Measurements from ENCODE around the gene CEP170.

Gene CEP170

DNA sequence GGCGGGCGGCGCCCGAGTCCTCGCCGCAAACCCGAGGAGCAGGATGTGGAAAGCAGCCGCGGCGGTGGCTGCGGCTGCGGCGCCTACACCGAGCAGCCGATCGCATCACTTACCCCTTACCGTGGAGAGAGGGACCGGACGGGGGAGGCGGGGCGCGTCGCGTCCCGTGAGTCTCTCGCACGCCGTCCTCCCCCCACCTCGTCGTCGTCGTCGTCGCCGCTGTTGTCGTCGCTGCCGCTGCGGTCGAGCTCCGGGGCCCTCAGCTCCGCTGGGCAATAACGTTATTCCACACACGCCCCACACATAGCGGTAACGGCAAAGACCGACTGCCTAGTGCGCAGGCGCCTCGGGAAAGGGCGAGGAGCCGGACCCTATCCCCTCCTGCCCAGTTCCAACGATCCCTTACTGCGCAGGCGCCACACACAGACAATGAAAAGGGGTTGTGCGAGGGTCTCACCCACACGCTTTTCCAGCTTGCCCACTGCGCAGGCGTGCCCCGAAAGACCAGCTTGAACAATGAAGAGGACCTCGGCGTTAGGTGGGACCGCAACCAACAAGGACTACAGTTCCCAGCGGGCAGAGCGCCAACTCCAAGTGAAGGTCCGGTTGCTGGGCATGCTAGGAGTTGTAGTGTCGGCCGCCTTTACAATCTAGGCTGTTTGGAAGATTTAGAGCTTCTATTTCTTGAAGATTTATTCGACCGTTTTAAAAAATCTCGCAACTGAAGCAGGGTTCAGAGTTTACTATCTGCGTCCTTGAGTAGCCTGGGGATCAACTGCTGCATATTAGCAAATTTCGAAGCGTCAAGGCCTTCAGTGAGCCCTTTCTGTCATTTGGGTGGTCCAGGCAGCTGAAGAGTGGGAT lies at the start of gene CEP170:
Gene CEP170 (minus strand): TSS at position 355 of the 864 bp plus-strand sequence. CDS start 30,001 bp downstream, outside the sequence.
- ATAC-seq: peak; percentile 68 to 72

DNA sequence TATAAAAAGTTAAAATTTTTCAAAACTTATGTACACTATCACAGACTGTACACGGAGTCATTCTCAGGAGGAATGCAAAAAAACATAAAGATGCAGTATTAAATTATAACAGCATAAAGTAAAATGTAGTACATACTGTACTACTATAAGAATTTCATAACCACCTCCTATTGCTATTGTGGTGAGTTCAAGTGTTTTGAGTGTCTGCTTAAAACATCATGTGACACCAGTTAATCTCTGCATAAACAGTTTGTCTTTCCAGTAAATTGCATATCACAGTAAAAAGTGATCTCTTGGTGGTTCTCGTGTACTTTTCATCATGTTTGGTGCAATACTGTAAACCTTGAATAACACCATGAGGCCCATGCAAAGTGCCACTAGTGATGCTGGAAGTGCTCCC lies 46.0 kb upstream of the CEP170 start:
- no peak for ATAC-seq

DNA sequence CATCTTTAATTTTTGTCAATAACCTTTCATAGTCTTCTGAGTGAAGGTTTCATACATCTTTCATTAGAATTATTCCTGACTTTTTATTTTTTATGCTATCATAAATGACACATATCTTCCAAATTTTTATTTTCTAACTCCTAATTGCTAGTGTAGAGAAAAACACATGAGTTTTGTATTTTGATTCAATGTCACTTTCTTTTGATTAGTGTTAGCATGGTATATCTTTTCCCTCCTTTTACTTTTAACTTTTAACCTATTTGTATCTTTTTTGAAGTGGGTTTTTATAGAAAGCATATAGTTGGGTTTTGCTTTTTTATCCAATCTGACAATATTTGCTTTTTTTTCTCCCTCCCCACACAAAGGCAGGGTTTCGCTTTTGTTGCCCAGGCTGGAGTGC lies 44.0 kb upstream of the CEP170 start:
- ATAC-seq: no peak

DNA sequence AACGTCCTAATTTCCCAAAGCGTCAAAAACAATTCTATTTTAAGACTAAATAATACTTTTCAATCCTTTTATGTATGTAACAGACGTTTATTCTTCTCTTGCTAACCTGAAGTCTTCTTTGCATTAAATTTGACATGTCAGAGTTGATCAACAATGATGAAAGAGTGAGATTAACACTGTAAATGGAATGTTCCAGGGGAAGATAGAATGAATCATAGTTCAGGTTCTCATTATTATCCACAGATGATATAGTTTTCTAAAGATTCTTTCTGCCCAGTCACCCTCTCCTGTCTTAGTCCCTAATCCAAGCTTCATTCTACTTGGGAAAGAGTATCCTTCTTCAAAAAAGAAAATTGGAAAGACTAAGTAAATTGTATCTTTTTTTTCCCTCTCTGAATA lies 39.6 kb upstream of the CEP170 start:
- peak in 1 of 2 donors; percentile 67 for ATAC-seq

DNA sequence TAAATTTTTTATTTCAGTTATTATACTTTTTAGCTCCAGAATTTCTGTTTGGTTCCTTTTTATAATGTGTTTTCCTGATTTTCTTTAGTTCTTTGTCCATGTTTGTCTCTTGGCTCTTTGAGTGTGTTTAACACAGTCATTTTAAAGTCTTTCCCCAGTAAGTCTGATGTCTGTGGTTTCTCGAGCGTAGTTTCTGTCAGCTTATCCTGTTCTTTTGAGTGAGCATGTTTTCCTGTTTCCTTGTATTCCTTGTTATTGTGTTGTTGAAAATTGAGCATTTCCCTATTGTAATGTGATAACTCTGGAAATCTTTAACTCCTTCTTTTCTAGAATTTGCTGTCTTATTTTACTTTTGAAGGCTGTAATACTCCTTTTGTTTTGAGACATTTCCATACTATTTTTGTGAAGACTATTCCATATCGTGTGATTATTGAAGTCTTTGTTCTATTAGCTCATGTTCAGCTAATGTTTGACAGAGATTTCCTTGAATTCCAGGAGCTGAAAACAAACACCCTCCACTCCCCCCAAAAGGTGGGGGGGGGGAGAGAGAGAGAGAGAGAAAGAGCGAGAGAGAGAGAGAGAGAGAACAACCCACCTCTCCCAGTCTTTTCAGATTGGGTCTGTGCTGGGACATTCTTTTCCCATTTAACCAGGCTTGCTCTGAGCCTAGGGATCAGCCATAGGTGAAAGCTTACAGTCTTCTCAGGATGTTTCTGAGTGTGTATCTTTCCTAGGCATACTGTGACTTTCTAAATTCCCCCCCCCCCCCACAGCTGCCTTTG lies 39.1 kb upstream of the CEP170 start:
- no peak for ATAC-seq

DNA sequence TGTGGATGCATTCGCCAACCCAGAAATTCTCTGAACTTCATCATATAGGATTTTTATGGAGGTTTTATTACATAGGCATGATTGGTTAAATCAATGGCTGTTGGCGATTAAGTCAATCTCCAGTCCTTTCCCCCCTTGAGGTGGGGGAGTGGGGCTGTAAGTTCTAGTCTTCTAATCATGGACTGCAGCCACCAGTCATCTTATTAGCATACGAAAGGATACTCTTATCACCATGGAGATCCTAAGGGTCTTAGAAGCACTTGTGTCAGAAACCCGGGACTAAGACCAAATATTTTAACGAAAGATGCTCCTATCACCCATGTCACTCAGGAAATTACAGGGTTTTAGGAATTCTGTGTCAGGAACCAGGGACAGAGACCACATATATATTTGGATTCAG lies 37.0 kb upstream of the CEP170 start:
- no peak for ATAC-seq

DNA sequence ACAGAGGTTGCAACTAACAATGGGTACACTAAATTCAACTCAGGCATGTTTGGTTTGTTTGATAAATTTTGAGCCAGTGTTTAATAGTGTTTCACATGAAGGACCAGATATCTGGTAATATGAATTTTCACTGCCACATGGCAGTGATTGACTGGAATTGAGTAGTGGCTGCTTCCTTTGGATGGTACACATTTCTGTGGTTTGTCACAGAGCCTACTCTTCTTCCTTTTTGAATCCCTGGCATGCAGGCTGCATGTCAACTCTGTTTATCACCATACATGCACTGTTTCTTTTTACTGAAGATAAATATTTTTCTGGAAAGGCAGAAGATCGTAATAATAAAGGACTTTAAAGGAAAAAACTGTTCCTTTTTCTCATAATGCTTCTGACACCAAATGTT lies 36.2 kb upstream of the CEP170 start:
- no peak for ATAC-seq

DNA sequence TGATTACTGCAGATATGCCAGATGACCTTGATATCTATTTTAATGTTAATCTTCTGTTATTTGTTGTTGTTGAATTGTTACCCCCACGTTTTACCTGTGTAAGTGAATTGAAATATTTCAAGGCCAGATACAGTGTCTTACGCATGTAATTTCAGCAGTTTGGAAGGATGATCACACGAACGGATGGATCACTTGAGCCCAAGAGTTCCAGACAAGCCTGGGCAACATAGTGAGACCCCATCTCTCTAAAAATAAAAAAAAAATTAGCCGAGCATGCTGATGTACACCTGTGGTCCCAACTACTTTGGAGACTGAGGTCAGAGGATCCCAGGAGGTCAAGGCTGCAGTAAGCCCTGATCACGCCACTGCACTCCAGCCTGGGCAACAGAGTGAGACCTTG lies 33.0 kb upstream of the CEP170 start:
- ATAC-seq: no peak

DNA sequence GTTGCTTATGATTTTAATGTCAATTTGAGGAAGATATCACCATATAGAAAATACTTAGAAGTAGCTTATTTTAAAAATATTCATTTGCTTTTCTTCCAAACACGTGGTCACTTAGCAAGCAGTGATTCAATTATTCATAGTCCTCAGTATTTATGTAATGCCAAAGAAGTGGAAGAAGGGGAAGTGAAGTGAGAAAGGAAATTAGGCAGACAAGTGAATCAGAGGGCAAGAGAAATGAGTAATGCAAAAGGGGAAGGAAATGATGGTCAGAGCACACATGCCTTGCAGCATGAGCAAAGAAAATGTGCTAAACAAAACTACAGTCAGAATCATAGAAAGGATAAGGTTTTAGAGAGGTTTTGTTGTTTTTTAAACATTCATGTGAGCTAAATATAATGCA lies 32.6 kb upstream of the CEP170 start:
- peak; percentile 94 to 95 for ATAC-seq

DNA sequence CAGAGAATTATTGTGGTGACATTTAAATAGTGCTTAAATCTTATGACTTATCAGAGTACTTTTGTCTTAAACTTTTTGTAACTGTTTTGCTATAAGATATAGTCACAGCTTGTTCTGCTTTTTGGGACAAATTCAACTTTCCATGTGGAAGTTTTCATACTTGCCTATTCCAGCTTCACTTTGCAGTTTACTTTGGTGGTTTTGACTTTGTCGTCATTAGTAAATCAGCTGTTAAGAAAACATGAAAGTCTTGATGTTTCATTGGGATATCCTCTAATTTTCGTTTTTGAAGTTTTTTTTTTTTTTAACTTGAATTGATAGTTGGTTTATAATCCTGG lies 32.0 kb upstream of the CEP170 start:
- no peak for ATAC-seq

DNA sequence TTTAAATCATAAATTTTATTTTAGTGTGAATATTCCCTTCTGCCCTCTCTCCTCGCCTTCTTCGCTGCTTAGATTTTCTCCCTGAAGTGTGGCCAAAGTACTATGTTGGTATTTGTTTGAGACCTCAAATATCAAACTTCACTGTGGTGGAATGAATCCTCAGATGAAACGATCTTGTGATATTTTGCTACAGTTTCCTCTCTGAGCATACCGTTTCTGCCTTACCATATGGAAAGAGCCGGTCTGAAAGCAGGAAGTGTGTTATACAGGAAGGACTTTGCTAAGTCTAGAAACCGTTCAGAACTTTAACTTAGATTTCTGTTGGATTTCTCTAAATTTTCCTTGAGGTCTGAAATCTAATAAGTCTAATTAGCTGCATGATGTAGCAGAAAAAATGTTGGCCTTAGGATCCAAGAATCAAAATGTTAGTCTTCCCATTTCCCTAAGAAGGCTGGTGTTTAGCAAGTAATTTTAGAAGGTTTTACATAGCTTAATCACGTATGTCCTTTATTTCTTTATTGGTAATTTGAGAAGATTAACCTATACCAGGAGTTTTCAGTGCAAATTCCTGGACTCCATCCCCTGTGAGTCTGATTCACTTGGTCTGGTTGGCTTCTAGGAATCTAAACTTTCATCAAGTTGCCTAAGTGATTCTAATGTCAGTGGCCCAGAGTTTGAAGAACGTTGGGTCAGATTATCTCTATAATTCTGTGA lies 31.5 kb upstream of the CEP170 start:
- ATAC-seq: no peak

DNA sequence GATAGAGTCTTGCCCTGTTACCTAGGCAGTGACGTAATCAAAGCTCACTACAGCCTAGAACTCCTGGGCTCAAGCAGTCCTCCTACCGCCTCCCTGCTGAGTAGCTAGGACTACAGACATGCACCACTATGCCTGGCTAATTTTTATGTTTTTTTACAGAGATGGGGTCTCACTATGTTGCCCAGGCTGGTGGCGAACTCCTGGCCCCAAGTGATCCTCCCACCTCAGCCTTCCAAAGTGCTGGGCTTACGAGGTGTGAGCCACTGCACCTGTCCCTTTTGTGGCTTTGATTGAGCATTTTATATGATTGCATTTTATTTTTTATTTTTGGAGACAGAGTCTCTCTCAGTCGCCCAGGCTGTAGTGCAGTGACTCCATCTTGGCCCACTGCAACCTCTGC lies 26.6 kb upstream of the CEP170 start:
- ATAC-seq: no peak

DNA sequence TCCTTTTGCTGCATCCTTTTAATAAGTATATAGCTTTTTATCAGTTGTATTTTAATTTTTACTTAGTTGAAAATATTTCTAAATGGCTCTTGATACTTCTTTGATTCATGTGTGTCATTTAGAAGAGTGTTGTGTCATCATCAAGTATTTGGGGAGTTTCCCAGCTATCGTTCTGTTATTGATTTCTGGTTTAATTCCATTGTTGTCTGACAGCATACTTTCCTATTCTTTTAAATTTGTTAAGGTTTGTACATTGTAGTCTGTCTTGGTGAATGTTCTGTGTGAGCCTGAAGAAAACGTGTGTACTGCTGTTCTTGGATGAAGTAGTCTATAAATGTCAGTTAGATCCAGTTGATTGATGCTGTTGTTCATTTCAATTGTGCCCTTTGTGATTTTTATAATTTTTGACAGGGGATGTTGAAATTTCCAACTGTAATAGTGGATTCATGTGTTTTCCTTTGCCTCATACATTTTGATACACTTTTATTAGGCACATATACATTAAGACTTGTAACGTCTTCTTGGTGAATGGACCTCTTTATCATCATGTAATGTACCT lies 25.6 kb upstream of the CEP170 start:
- peak; percentile 38 to 43 for ATAC-seq

DNA sequence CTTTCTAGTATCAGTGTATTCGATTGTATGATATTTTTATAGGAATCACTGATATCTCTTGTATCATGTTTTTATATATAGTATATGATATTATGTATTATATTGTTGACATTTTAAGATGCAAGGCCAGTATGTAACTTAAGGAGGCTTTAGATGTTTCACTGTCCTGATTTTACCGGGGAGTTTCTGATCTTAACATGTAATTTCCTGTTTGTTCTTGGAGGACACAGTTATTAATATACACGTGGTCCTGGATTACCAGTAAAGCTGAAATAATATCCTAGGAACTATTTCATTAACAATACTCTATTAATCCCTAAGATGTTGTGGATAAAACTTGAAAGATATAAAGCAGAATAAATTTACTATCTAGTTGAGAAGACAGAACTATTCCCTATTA lies 20.2 kb upstream of the CEP170 start:
- ATAC-seq: no peak

DNA sequence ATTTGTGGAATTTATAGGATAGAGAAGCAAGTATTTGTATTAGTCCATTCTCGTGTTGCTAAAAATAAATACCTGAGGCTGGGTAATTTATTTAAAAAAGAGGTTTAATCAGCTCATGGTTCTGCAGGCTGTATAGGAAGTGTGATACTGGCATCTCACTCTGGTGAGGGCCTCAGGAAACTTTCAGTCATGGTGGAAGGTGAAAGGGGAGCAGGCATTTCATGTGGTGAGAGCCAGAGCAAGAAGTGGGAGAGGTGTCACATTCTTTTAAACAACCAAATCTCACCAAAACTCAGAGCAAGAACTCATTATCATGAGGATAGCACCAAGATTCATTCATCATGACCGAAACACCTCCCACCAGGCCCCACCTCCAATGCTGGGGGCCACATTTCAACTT lies 18.9 kb upstream of the CEP170 start:
- ATAC-seq: no peak

DNA sequence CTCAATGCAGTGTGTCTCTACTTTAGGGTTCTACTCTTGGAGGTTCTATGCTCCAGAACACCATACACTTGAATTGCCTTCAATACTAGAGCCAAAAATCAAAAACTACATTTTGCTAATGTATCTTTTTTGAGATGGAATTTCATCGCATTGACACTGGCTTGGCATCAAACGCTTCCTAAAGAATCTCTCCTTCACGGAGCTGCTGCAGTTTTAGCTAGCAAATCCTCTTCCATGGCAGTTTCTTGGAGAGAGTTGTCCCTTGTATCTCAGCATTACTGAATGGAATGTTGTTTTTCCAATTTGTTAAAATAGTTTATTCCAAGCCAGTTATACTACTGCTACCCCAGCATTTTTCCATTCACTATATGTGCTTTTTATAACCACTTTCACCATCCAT lies 18.4 kb upstream of the CEP170 start:
- ATAC-seq: no peak

DNA sequence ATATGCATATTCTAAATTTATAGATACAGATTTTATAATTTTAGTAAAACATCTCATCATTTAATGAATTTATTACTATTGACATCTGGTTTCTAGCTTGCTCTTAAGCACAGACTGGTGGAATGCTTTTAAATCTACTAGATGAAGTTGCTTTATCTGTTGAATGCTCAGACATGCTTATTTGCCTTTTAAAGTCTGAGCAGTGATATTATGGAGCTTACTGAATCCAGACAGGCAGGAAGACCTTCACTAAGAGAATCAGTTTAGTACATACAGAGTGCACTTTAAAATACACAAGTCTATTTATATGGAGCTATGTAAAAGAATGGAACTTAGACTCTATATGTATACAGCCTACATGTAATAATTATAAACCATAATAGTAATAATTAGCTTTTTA lies 17.3 kb upstream of the CEP170 start:
- ATAC-seq: no peak

DNA sequence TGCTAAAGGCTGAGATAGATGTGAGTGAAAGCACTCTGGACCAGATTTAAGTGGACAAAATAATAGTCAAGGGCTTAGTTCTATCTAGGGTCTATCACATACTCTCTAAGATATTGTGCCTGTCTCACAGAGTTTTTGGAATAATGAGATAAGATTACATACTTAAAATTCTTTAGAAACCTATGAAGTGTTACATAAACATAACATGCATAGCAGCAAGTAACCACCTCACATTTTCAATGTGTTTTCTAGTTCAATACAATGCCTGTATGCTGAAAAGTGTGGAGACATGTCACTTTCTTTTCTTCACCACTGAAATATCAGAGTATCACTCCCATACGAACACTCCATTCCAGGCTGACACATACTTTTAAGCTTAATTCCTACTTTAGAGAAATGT lies 16.9 kb upstream of the CEP170 start:
- no peak for ATAC-seq

DNA sequence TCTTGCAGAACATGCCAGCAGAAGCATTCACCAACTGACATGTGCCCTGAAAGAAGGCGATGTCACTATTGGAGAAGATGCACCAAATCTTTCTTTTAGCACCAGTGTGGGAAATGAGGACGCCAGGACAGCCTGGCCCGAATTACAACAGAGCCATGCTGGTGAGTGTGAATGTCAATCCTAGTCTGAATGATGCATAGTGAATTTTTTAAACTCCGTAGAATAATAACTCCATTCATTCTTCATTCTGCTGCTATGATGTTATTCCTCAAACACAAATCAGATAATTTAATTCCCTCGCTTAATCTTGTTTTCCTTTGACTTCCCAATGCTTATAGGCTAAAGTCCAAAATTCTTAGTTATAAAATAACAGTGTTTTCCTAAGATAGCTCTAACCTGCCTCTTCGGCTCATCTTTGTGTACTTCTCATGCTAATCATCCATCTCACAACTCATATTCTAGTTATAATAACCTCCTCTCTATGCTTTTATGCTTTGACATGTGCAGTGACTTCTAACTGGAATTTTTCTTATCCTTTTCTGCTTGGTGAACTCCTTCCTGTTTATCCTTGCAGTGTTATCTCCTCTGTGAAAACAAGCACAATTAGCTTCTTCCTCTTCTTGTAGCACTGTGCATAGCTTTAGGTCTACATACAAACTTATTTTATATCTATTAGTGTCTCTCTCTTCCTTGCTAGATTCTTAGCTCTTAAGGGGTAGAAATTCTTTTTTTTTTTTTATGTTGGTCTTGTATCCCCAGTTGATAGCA lies 15.2 kb upstream of the CEP170 start:
- no peak for ATAC-seq

DNA sequence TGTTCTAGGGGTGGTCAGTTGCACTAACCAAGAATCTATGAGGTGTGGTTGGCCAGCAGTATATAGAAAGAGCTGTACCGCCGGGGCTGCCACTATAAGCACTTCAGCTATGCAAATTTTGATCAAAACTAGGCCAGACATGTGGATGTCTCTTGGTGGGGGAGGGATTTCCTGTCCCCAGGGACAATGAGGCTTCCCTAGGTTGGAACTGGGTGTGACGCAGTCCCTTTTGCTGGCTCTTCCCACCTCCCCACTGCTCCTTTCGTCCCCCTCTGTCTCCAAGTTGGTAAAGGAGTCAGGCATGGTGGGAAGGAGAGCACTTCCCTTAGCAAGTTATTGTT lies 14.3 kb upstream of the CEP170 start:
- no peak for ATAC-seq

DNA sequence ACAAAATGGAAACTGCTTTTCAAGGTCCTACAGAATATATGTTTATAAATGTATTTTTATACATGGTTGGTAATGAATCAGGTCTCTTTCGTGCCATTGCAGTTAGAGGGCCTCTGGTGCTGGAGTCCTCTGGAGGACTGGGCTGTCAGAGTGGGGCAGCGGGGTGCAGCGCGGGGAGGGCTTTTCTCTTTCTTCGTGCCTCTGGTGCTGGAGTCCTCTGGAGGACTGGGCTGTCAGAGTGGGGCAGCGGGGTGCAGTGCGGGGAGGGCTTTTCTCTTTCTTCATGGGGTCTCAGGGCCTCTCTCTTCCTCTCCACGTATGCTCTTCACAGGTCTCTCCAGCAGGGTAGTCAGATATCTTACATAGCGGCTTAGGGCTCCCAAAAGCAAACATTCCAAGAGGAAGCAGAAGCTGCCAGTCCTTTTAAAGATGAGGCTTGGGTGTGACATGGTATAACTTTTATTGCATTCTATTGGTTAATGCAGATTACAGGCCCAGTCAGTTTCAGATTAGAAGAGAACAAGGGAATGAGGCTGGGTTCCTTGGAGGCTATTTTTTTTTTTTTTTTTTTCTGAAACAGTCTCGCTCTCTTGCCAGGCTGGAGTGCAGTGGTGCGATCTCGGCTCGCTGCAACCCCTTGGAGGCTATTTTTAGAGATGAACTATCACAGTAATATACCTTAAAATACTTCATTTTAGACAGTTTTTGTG lies 13.8 kb upstream of the CEP170 start:
- no peak for ATAC-seq

Measured in activated CD4-positive, CD25-positive, alpha-beta regulatory T cell treated with anti-CD3 and anti-CD28 coated beads, Interleukin-2, amount 50 U/mL, for 24 hours (primary cell).